RWPE1 (cell line): Measurements from ENCODE around the gene KDM1A.
A peak's percentile ranks its signal among the peaks of the same experiment; 100 is the strongest.
"Not testable (repeated sequence)": the region's sequence is repeated elsewhere in the genome, so short reads cannot be mapped to it uniquely, and the experiment has no call there.

Experiments
- CTCF ChIA-PET: fragments of 350-600 bp; sonication (Branson Sonifier 250); formaldehyde crosslinking; extraction: SDS; loops from one replicate; lab custom pipeline; 2021; lab: Yijun Ruan, JAX
- POLR2A ChIA-PET: fragments of 400-600 bp; formaldehyde crosslinking; extraction: SDS; loops from one replicate; lab custom pipeline; 2020; ENCODE audit warnings: antibody characterized with exemption; ENCODE audit not compliant: low non-redundant PET; lab: Yijun Ruan, JAX
- DNase-seq: peaks from one replicate; pipeline ENCODE4 v3.0.0; 2012; ENCODE audit warnings: low spot score
- H3K27ac ChIP-seq: fragments of 450-650 bp; 2 replicates; pipeline ENCODE4 v1.5.1; 2017
- CTCF ChIP-seq: fragments of 450-650 bp; conservative IDR thresholded peaks from 2 replicates; pipeline ENCODE4 v1.5.1; 2017; ENCODE audit warnings: low read depth, mild to moderate bottlenecking

KDM1A gene

DNA sequence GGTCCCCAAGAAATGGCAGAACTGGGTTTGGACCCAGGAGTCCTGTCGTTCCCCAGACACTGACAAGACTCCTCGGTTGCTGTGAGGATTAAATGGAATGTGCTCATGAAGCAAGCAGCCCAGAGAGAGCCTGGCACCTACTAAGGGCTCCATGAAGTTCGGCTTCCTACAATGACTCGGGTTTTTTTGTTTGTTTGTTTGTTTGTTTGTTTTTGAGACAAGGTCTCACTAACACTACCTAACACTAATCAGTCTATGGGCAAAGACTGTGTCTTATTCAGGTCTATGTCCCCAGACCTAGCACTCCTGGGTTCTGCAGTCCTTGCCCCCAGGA lies 43.2 kb upstream of the KDM1A start:
- DNase-seq = no peak
- ChIA-PET CTCF (interaction anchor here (0.6 kb wide), 1 partner anchor 113 kb away, joined by 4 read pairs; no protein-coding TSS in a partner anchor), POLR2A (no interaction called here)
- no peak for TF ChIP-seq CTCF
- no peak overlapping the region for H3K27ac ChIP-seq

DNA sequence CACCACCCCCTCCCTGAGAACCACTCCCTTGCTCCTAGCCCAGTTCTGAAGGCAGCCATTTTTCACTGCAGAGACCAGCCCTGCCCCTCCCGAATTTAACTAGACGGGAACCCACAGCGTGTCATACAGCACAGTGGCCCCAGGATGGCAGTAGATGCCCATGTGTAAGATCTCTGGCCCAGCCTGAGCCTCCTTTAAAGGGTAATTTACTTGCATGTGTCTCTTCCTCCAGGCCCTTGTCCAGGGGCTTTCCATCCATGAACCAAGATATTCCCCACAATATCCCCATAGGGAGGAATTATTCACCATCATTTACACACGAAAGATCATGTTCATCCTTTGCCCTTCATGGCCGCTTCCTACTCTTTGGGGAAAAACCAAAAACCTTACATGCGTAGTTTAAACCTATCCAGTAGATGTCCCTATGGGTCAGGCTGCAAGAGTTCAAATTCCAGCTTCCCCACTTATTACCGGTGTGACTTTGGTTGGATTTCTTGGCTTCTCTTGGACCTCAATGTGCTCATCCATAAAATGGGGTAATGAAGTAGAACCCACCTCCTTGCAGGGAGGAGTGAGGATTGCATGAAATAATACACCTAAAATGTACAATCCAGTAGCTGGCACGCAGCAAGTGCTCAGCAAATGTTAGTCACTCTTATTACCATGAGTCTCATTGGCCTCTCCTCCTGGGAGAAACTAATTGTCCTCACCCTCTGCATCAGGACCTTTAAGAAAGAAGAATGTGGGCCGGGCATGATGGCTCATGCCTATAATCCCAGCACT lies 42.6 kb upstream of the KDM1A start:
- CTCF ChIA-PET = interaction anchor here (0.5 to 0.9 kb wide), 5 partner anchors 13 to 207 kb away, joined by 3 to 5 read pairs (median 4); partner anchors contain the start of gene KDM1A
- POLR2A ChIA-PET = no interaction called here
- H3K27ac ChIP-seq = no peak overlapping the region; the same call in 1 of the 2 replicates
- DNase-seq = peak; percentile 91
- peak; percentile 89 for TF ChIP-seq CTCF

- H3K27ac ChIP-seq = peak overlapping the region; percentile 63
- no peak for TF ChIP-seq CTCF
- ChIA-PET CTCF (interaction anchor here (1.1 kb wide), 1 partner anchor 207 kb away, joined by 3 read pairs; no protein-coding TSS in a partner anchor), POLR2A (no interaction called here)
- peak; percentile 80 for DNase-seq
Measured at GRCh38 chr1:22978299-22978698, 41.0 kb upstream of the KDM1A start.

DNA sequence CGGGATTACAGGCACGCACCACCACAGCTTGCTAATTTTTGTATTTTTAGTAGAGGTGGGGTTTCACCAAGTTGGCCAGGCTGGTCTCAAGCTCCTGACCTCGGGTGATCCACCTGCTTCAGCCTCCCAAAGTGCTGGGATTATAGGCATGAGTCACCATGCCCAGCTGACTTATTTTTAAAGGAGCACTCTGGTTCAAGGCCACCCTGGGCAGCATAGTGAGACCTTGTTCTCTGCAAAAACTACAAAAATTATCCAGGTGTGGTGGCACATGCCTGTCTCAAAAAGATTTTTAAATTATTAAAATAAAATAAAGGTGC lies 38.8 kb upstream of the KDM1A start:
- DNase-seq, H3K27ac ChIP-seq, POLR2A ChIA-PET: not testable (repeated sequence)
- CTCF ChIA-PET = interaction anchor here (0.6 to 0.7 kb wide), 2 partner anchors 194 to 296 kb away, joined by 3 to 4 read pairs; no protein-coding TSS in a partner anchor

GRCh38 chr1:22983944-22984343 lies 35.3 kb upstream of the KDM1A start:
- TF ChIP-seq CTCF = no peak
- POLR2A ChIA-PET = no interaction called here
- CTCF ChIA-PET = interaction anchor here (0.6 kb wide), 1 partner anchor 46 kb away, joined by 3 read pairs; no protein-coding TSS in a partner anchor
- H3K27ac ChIP-seq = no peak overlapping the region
- no peak for DNase-seq

DNA sequence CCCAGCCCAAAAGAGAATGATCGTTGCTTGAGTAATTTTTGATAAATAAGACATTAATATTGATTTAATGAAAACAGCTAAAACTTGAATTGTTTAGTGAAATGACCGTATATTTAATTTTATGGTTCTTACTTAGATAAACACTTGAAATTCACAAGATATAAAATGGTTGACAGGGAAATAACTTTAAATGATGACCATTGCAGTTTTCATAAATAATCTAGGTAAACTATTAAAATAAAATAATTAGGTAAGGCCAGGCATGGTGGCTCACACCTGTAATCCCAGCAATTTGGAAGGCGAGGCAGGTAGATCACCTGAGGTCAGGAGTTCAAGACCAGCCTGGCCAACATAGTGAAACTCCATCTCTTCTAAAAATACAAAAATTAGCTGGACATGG lies 26.9 kb upstream of the KDM1A start:
- DNase-seq, CTCF ChIA-PET, H3K27ac ChIP-seq, POLR2A ChIA-PET: not testable (repeated sequence)

- DNase-seq, CTCF ChIA-PET, POLR2A ChIA-PET, H3K27ac ChIP-seq: not testable (repeated sequence)
Measured at GRCh38 chr1:22993220-22993795, 26.0 kb upstream of the KDM1A start.

GRCh38 chr1:22995774-22996173 lies 23.5 kb upstream of the KDM1A start:
- ChIA-PET CTCF (no interaction called here), POLR2A (no interaction called here)
- no peak for DNase-seq
- H3K27ac ChIP-seq = no peak overlapping the region
- no peak for TF ChIP-seq CTCF

- POLR2A ChIA-PET, H3K27ac ChIP-seq, DNase-seq, CTCF ChIA-PET: not testable (repeated sequence)
Measured at GRCh38 chr1:22997528-22997927, 21.7 kb upstream of the KDM1A start.

GRCh38 chr1:23000133-23000532 lies 19.1 kb upstream of the KDM1A start:
- POLR2A ChIA-PET, H3K27ac ChIP-seq, CTCF ChIA-PET: not testable (repeated sequence)

GRCh38 chr1:23002218-23002617 lies 17.1 kb upstream of the KDM1A start:
- CTCF ChIA-PET, H3K27ac ChIP-seq, DNase-seq, POLR2A ChIA-PET: not testable (repeated sequence)

More at GRCh38 chr1:23000133-23000532, 19.1 kb upstream of the KDM1A start:
- not testable (repeated sequence) for DNase-seq
